ENCODE measurements around the gene INSL3. TPM values are rescaled to one million over a fixed set of nuclear protein-coding genes. Genes with fewer than 3 reads are reported as not detected.
A peak's percentile ranks its signal among the peaks of the same experiment; 100 is the strongest.
"Not testable (repeated sequence)": the region's sequence is repeated elsewhere in the genome, so short reads cannot be mapped to it uniquely, and the experiment has no call there.

The INSL3 gene
- total RNA-seq, 1 experiment from 2014 or later, result not detected

- DNase-seq (ENCODE audit: low spot score), result no peak
Measured at GRCh38 chr19:17787274-17787913, 33.9 kb downstream of the INSL3 start.

GRCh38 chr19:17784201-17785008 is 36.9 kb downstream of the INSL3 start:
- DNase-seq (ENCODE audit: low spot score), result peak; percentile 72

GRCh38 chr19:17783721-17784120 is 37.6 kb downstream of the INSL3 start:
- DNase-seq (ENCODE audit: low spot score), result not testable (repeated sequence)

GRCh38 chr19:17780781-17781180 is 40.5 kb downstream of the INSL3 start:
- no peak for DNase-seq (ENCODE audit: low spot score)

GRCh38 chr19:17778968-17779929 is 42.1 kb downstream of the INSL3 start:
- no peak for DNase-seq (ENCODE audit: low spot score)

- peak; percentile 41 for DNase-seq (ENCODE audit: low spot score)
Measured at GRCh38 chr19:17778251-17778967, 42.9 kb downstream of the INSL3 start.

GRCh38 chr19:17777840-17778239 is 43.5 kb downstream of the INSL3 start:
- not testable (repeated sequence) for DNase-seq (ENCODE audit: low spot score)

GRCh38 chr19:17775991-17776803 is 45.1 kb downstream of the INSL3 start:
- DNase-seq (ENCODE audit: low spot score), result no peak

- peak; percentile 77 for DNase-seq (ENCODE audit: low spot score)
Measured at GRCh38 chr19:17775245-17775927, 45.9 kb downstream of the INSL3 start.

- no peak for DNase-seq (ENCODE audit: low spot score)
Measured at GRCh38 chr19:17772172-17772571, 49.1 kb downstream of the INSL3 start.

- no peak for DNase-seq (ENCODE audit: low spot score)
Measured at GRCh38 chr19:17770613-17771012, 50.7 kb downstream of the INSL3 start.

GRCh38 chr19:17767559-17767958 is 53.8 kb downstream of the INSL3 start:
- no peak for DNase-seq (ENCODE audit: low spot score)

- peak; percentile 86 for DNase-seq (ENCODE audit: low spot score)
Measured at GRCh38 chr19:17766543-17767131, 54.7 kb downstream of the INSL3 start.

Small RNAs within 50 kb of the gene (small RNA-seq; reads per million reads assigned to genes)
- not detected for gene SNORA68

Other genes starting within 250 kb of the INSL3 start
- 0.03 and 0.05 TPM in 2 replicates for gene UNC13A, start 133.2 kb downstream of the INSL3 start, total RNA-seq (2014; rRNA removed; shearing (Covaris generic))
- 21.8 and 21.9 TPM in 2 replicates for gene MAP1S, start 102.0 kb downstream of the INSL3 start, total RNA-seq (2014; rRNA removed; shearing (Covaris generic))
- 0.42 and 1.2 TPM in 2 replicates for gene FCHO1, start 70.0 kb downstream of the INSL3 start, total RNA-seq (2014; rRNA removed; shearing (Covaris generic))
- gene B3GNT3, start 26.4 kb downstream of the INSL3 start, total RNA-seq (2014; rRNA removed; shearing (Covaris generic)), result 44.3 and 49.6 TPM in 2 replicates
- 0.23 and 0.31 TPM in 2 replicates for gene JAK3, start 26.5 kb upstream of the INSL3 start, total RNA-seq (2014; rRNA removed; shearing (Covaris generic))
- gene RPL18A, start 38.4 kb upstream of the INSL3 start, total RNA-seq (2014; rRNA removed; shearing (Covaris generic)), result 2,120 and 2,211 TPM in 2 replicates
- not detected in 2 replicates for gene SLC5A5, start 50.4 kb upstream of the INSL3 start, total RNA-seq (2014; rRNA removed; shearing (Covaris generic))
- gene CCDC124, start 111.5 kb upstream of the INSL3 start, total RNA-seq (2014; rRNA removed; shearing (Covaris generic)), result 77.2 and 85.3 TPM in 2 replicates
- 0.13 and 0.28 TPM in 2 replicates for gene KCNN1, start 145.6 kb upstream of the INSL3 start, total RNA-seq (2014; rRNA removed; shearing (Covaris generic))
- 39.1 and 40.5 TPM in 2 replicates for gene ARRDC2, start 186.7 kb upstream of the INSL3 start, total RNA-seq (2014; rRNA removed; shearing (Covaris generic))

All from HT-29 (cell line).